Muscle of leg (tissue), 11 donors: Measurements from ENCODE around the gene KRTAP4-11. TPM values are rescaled to one million over a fixed set of nuclear protein-coding genes. Genes with fewer than 3 reads are reported as not detected.
A peak's percentile ranks its signal among the peaks of the same experiment; 100 is the strongest.
"Not testable (repeated sequence)": the region's sequence is repeated elsewhere in the genome, so short reads cannot be mapped to it uniquely, and the experiment has no call there.

Source experiments
- DNase-seq: peaks from one replicate; pipeline ENCODE4 v3.0.0; 2013
- H3K27ac ChIP-seq: one replicate; pipeline ENCODE4 v1.5.1; 2013; ENCODE audit warnings: mild to moderate bottlenecking, low read length, control low read depth
- H3K27me3 ChIP-seq: one replicate; pipeline ENCODE4 v1.6.1; 2013; ENCODE audit warnings: low read length; ENCODE audit not compliant: control insufficient read depth, insufficient read depth
- H3K36me3 ChIP-seq: one replicate; pipeline ENCODE4 v1.6.1; 2013; ENCODE audit warnings: low read length; ENCODE audit not compliant: control insufficient read depth, insufficient read depth
- H3K4me1 ChIP-seq: one replicate; pipeline ENCODE4 v1.6.1; 2013; ENCODE audit warnings: low read length; ENCODE audit not compliant: control insufficient read depth, insufficient read depth
- H3K4me3 ChIP-seq: one replicate; pipeline ENCODE4 v1.5.1; 2013; ENCODE audit warnings: low read length, control low read depth
- H3K9me3 ChIP-seq: replicated peaks from 2 replicates; pipeline ENCODE4 v1.6.1; 2013; ENCODE audit warnings: low read depth, low read length; ENCODE audit not compliant: control insufficient read depth
- WGBS: methylation state at CpG from one replicate; pipeline ENCODE4 v1.1.5; 2013; ENCODE audit warnings: missing lambda C conversion rate; ENCODE audit not compliant: insufficient coverage; 5-methylcytosine and 5-hydroxymethylcytosine counted together
- polyA plus RNA-seq, 8 donors: library from polyadenylated mRNA; unstranded; fragments of 120-200 nt; gene quantifications; one replicate each; pipeline versions ENCODE4 v1.2.1 to v1.2.3, GENCODE V29; 2013; ENCODE audit warnings: inconsistent platforms in 1 of 8, low replicate concordance in 1 of 8; ENCODE audit not compliant: insufficient read length in 8 of 8, insufficient read depth in 1 of 8
- total RNA-seq: library from RNA; stranded (reverse); fragments of 120-200 nt; gene quantifications from one replicate; pipeline ENCODE4 v1.2.4, GENCODE V29; 2013

Gene KRTAP4-11
- total and polyA plus RNA-seq, 9 donors, result not detected

DNA sequence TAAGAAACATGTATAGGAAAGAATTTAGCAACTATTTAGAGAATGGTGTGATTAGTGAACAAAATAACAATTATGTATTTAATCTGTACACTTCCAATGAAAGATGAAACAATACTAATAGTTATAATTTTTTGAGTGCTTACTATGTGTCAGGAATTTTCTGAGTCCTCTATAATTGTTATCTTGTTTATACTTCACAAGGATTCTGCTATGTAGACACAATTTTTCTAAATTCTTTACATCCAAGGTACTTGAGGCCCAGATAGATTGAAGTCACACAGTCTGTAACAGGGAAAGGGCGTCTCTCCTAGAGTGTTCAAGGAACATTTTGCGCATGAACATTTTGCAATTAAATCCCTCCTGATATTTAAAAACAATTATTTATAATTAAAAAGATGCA is 6.9 kb upstream of the KRTAP4-11 start:
- Histone ChIP-seq H3K4me1 (no peaks in the 10 kb centered on the region), H3K27me3 (no peaks in the 10 kb centered on the region), H3K9me3 (peaks cover 2% of the 10 kb centered on the region), H3K36me3 (no peaks in the 10 kb centered on the region), H3K27ac (no peak overlapping the region), H3K4me3 (no peak overlapping the region)
- WGBS, result no CpG with 5 or more reads among the region's 2 CpGs
- DNase-seq, result no peak

DNA sequence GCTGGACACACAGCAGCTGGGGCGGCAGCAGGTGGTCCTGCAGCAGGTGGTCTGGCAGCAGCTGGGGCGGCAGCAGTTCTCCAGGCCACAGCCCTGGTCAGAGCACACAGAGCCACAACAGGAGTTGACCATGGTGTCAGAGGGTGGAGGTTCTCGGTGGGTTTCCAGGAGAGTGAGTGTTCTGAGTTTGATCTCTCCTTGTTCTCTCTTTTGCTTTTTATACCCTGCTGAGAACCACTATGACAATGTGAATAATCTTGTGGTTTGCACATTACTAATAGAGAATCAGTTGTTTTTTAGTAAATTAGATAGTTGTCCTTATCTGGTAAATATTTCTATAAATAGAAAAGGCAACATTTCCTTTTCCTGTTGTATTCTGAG is 5.8 kb upstream of the KRTAP4-11 start, which contains the start of gene KRTAP4-12:
TSS of gene KRTAP4-12 (minus strand) at position 192 of the 381 bp plus-strand sequence. CDS start at position 132, 60 bp downstream.
- H3K4me1 ChIP-seq, H3K4me3 ChIP-seq: not testable (repeated sequence)

DNA sequence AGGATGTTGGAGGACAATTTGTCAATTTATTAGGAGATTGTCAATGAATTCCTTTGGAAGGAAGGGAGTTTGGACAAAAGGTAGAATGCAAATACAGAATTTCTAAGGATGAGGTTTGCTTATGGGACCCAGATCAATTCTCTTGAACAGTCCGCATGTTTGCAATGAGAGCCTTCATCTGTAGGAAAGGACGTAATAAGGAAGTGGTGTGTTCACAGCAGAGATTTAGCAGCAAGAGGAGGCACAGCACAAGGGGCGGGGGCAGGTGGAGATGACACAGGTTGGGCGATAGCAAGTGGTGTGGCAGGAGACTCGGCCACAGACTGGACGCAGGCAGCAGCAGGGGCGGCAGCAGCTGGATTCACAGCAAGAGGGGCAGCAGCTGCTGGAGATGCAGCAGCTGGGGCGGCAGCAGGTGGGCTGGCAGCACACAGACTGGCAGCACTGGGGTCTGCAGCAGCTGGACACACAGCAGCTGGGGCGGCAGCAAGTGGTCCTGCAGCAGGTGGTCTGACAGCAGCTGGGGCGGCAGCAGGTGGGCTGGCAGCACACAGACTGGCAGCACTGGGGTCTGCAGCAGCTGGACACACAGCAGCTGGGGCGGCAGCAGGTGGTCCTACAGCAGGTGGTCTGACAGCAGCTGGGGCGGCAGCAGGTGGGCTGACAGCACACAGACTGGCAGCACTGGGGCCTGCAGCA is 5.3 kb upstream of the KRTAP4-11 start:
- H3K36me3 ChIP-seq, H3K4me3 ChIP-seq, H3K27me3 ChIP-seq, H3K9me3 ChIP-seq, H3K27ac ChIP-seq, DNase-seq, H3K4me1 ChIP-seq: not testable (repeated sequence)
- WGBS, result 79% methylated on average over 12 of the region's 12 CpGs

More for the DNA sequence above, 5.8 kb upstream of the KRTAP4-11 start, which contains the start of gene KRTAP4-12:
- not testable (repeated sequence) for H3K27ac ChIP-seq, H3K36me3 ChIP-seq, H3K27me3 ChIP-seq, DNase-seq, H3K9me3 ChIP-seq
- 58% methylated on average over 2 of the region's 3 CpGs for WGBS

DNA sequence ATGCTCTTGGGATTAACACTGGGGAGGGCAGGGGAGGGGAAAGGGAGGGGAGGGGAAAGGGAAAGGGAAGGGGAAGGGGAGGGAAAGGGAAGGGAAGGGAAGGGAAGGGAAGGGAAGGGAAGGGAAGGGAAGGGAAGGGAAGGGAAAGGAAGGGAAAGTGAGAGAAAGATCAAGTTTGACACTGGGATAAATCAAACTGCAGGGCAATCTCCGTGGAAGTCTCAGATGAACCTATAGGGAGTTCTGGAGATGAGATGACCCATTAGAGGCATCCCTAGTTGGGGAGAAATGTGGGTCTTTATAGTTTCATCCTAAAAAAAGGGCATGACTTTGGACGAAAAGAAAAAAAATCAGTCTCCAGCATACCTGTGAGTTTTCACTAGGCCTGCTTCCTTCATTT is 3.6 kb upstream of the KRTAP4-11 start:
- DNase-seq, result no peak
- Histone ChIP-seq H3K4me3 (no peak overlapping the region), H3K27me3 (no peaks in the 10 kb centered on the region), H3K36me3 (no peaks in the 10 kb centered on the region), H3K9me3 (peaks cover 2% of the 10 kb centered on the region), H3K4me1 (no peaks in the 10 kb centered on the region), H3K27ac (no peak overlapping the region)
- WGBS, result 91% methylated on average over 1 of the region's 2 CpGs

DNA sequence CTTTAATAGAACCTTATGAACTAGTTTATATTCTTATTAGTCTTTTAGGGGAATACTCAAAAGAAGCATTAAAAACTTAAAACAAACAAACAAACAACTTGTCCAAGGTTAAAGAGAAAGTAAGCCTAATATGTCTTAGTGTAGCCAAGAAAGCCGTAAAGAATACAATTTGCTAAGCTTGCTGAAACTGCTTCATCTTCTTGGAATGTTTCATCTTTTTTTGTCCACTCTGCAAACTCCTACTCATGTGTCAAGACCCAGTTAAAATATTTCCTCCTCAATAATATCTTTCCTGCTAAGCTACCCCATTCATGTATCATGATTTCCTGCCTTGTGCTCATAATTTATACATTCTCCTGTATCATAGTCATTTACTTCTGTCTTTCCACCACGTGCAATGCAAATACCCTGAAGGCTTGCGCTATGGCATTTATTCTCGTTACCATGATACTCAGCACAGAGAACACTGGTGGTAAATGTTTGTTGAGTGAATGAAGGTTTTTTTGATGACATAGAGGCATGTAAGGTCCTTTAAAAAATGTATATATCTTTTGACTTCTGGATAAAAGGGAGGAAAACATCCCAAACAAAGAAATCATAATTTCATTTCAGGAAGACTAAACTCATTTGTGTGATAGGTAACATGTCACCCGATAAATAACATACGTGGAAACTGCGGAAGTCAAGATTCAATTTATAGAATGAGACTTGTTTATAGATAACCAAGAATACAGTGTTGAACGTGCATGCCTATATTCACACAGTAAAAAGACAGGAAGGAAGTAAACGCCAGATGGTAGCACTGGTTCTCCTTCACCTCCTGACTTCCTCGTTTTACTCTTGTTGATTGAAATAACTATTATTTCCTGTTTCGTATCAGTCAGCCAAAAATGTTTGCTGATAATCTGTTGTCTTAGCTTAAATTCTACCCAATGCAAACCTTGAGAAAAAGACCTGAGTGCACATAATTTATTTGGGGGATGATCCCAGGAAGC is 1.8 kb upstream of the KRTAP4-11 start:
- not testable (repeated sequence) for H3K27ac ChIP-seq, H3K9me3 ChIP-seq, H3K36me3 ChIP-seq, H3K27me3 ChIP-seq, H3K4me1 ChIP-seq, H3K4me3 ChIP-seq
- DNase-seq, result peak; percentile 22
- no CpG with 5 or more reads among the region's 11 CpGs for WGBS

DNA sequence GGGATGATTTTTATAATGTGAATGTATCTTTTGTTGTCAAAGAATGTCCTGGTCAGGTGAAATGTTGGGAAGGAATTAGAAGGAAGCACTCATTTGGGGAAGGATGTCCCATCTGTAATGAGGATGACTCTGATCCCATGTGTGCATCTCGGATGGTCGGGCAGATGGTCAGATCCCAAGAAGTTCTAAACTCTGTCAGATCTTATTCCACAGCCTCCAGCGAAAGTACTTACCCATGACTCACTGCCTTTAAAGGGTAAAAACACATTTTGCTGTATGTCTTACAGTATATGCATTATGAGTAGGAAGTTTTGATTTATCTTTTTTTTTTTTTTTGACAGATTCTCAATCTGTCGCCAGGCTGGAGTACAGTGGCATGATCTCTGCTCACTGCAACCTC is 548 bp upstream of the KRTAP4-11 start:
- Histone ChIP-seq H3K9me3 (peaks cover 2% of the 10 kb centered on the region), H3K4me3 (no peak overlapping the region), H3K4me1 (no peaks in the 10 kb centered on the region), H3K27me3 (no peaks in the 10 kb centered on the region), H3K36me3 (no peaks in the 10 kb centered on the region), H3K27ac (no peak overlapping the region)
- WGBS, result no CpG with 5 or more reads among the region's 4 CpGs
- no peak for DNase-seq

DNA sequence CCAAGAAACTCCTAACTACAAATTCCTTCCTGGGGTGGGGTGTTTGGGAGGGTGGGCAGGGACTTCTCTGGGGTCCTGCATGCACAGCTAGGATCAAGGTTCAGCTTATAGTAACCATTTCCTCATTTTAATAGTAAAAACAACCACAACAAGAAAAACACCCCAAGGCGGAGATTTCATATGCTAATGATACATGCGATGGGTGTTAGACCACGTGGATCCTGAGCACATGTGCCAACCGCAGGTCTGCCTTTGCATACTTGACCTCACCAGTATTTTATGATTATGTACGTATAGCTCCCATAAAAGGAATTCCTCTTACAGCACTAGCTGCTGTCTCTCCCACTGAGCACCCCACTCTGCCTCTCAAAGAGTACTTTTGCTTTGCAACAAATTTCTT is 1.9 kb downstream of the KRTAP4-11 start:
- 85% methylated on average over 2 of the region's 5 CpGs for WGBS
- DNase-seq, result peak; percentile 12
- Histone ChIP-seq H3K9me3 (no peaks in the 10 kb centered on the region), H3K27ac (no peak overlapping the region), H3K27me3 (no peaks in the 10 kb centered on the region), H3K36me3 (no peaks in the 10 kb centered on the region), H3K4me1 (no peaks in the 10 kb centered on the region), H3K4me3 (no peak overlapping the region)

DNA sequence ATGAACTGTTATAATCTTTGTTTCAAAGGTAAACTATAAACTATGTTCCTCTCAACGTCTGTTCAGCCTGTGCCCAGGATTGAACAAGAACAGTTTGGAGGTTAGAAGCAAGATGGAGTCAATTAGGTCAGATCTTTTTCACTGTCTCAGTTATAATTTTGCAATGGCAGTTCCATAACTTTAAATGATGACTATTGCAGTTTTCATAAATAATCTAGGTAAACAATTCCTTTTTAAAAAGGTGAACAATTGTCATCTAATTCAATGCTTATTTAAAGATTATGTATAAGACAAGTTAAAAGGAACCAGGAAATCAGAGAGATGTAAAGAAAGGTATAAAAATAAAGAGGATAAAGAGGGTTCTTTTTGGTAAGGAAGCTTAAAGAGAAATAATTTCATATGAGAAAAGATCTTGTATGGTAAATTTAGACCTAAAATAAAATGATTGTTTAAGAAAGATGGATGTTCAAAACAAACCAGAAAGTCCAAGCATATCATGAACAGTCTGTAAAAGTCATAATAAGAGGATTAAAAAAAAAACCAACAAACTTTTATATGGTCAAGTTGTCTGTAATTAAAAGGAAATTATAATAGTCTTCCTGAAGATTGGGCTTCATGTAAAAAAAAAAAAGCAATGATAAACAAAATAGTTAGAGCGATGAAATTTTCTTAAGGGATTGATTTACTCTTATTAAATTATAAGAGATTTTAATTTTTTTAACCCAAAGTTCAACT is 6.9 kb downstream of the KRTAP4-11 start:
- Histone ChIP-seq H3K9me3 (no peaks in the 10 kb centered on the region), H3K27ac (no peak overlapping the region), H3K36me3 (no peaks in the 10 kb centered on the region), H3K4me3 (no peak overlapping the region), H3K27me3 (no peaks in the 10 kb centered on the region), H3K4me1 (no peaks in the 10 kb centered on the region)
- DNase-seq, result no peak
- no CpG with 5 or more reads among the region's 2 CpGs for WGBS

DNA sequence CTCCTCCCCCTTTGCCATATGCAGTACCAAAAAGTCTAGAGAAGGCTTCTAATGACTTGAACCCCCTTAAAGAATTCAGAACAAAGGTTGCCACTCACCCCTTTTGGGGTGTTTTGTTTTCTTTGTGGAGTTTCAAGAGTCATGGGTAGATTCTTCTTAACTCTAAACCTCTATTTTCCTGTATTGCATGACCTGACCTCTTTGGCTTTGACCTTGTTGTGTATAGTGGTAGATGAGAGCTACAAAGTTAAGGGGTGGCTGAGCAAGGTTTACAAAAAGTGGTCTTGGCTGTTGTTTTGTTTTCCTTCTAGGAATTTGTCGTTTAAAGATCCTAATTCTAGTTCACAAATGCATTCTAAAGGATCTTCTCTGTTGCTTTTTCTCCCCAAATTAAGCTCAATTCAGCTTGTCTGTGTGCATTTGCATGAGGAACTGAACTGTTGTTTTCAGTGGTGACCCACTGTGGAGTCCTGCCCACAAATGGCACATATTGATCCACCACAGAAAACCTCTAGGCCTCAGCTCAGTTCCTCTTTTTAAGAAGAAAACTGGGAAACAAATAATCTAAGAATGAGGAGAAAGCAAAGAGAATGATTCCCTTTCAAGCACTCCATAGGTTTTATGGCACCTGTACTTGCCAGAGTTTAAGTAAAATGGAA is 9.3 kb downstream of the KRTAP4-11 start:
- H3K36me3 ChIP-seq, H3K4me3 ChIP-seq, H3K4me1 ChIP-seq, H3K27ac ChIP-seq, H3K9me3 ChIP-seq, H3K27me3 ChIP-seq, DNase-seq: not testable (repeated sequence)
- WGBS, result no CpG with 5 or more reads among the region's 1 CpG
